ENCODE results near the gene INCENP.
A peak's percentile ranks its signal among the peaks of the same experiment; 100 is the strongest.

Gene INCENP

DNA sequence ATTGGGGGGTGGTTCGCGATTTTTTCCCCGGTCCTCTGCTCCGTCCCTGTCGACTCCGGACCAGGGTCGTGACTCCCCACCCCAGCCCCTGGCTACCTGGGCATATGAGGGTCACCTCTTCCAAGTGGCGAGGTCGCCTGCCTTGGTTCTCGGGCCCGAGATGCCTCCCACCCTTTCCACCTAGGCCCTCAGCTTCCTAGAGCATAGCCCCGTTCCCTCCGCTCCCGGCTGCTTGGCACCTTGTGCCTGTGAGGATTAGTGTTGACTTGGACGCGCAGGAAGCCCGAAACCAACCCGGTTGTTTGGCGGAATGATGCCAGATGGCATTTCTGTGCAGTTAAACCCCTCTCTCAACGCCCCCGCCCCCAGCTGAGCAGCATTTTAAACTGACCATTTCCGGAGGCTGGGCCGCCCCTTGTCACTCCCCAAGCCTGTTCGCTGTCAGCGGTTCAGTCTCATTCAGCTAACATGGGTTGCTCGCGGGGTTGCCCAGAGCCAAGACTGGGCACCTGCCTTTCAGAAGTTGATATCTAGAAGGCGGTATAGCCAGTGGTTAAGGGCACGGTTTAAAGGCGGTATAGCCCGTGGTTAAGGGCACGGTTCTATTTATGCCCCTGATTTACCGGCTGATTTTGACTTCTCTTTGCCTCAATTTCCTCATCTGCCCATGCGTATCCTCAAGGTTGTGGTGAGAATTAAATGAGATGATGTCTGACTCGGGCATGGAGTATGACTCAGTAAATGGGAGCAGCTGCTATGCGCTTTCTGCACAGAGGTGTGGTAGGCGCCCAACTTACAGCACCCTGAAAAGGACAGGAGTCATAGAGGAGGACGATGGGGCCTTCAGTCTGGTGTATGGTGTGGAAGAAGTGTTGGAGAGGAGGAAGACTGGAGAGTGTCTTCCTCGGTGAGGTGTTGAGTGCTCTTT is 639 bp downstream of the INCENP start:
- peak; percentile 26 to 33 for DNase-seq (ENCODE audit: low read depth in 2 of 2)

DNA sequence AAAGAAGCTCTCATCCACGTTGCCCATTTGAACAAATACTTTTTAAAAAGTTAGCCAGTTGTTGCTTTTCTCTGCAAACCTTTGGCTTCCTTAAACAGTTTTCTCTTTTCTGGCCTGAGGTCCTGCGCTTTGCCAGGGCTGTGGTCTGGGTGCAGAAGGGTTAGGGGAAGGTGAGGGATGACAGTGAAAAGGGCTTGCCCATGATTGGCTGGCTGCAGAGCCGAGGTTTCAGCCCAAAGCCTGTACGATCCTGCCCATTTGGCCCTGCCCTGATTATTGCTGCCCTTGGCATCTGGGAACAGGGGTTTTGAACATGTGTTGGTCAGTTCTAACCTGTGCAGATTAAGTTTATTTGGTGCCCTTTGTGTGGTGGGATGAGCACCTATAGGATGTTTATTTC is 1.5 kb downstream of the INCENP start:
- DNase-seq (ENCODE audit: low read depth in 2 of 2), result no peak

DNA sequence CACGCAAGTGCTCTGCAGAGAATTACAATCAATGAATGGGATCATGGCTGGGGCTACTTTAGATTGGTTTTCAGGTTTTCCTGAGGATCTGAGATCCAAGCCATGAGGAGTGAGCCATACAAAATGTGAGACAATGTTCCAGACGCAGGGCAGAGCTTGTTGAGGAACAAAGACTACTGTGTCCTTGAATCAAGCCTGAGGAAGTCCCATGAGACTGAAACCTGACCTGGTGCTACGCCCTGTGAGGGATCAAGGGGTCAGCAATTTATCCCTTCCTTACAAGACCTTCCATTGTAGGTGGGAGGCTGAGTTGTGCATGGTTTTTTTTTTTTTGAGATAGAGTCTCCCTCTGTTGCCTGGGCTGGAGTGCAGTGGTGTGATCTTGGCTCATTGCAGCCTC is 2.1 kb downstream of the INCENP start:
- no peak for DNase-seq (ENCODE audit: low read depth in 2 of 2)

DNA sequence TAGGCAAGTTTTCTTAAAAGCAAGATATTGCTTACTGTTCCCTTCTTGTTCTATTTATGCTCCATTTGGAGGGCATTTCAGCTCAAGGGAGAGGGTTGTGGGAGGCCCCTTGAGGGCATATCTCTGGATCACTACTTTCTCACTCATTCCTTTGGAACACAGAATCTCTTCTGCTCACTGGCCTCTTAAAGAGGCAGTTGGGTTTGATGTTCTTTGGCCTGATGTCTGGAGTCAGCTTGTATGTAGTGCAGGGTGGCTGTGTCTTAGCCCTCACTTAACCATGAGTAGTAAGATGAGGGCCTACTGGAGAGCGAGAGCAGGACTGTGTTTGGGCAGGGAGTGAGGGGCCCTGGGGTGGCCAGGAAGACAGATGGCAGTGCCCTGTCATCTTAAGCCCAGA is 3.6 kb downstream of the INCENP start:
- DNase-seq (ENCODE audit: low read depth in 2 of 2), result no peak

DNA sequence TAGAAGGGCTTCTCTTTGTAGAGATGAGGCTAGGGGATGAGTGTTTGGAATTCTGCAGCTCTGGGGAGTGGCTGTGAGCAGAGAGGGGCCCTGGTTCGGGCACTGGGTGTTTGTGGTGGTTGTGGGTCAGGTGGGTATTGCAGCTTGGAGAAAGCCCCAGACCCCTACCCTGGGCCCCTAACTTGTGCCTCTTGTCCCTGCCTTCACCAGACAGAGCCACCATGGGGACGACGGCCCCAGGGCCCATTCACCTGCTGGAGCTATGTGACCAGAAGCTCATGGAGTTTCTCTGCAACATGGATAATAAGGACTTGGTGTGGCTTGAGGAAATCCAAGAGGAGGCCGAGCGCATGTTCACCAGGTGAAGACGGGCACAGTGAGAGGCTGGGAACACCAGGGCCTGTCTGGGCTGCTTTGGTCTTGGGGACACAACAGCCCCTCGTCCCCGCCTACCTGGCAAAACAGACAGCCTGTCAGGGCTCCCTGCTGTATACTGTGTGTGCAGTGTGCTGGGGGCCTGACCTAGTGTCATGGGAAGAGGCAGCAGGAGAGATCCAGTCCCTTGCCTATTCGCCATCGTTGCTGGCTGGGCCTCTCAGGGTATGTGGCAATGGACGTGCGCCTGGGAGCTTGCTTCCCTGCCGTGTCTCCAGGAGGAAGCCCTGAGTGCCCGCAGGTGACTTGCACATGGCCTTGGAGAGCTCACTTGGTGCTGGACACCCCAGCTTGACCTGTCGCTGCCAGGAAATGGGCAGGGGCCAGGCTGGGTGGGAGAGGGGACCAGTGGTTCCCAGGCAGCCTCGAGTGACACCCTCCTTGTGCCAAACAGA is 4.3 kb downstream of the INCENP start:
- no peak for DNase-seq (ENCODE audit: low read depth in 2 of 2)

DNA sequence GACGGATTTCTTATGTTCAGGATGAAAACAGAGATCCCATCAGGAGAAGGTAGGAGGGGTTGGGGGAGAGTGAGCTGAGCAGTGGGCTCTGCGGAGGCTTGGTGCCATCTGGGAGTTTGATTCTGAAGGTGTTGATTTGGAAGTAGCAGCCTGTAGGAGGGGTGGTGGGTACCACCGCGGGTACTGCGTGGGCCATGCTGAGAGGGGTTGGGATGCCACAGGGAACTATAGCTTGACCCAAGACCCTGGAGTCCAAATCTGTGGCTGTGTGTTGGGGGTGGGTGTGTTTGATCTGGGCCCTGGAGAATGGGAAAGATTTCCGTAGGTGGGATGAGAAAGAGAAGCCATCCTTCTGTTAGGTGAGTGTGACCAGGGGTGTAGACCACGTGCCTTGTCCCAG is 5.0 kb downstream of the INCENP start:
- no peak for DNase-seq (ENCODE audit: low read depth in 2 of 2)

DNA sequence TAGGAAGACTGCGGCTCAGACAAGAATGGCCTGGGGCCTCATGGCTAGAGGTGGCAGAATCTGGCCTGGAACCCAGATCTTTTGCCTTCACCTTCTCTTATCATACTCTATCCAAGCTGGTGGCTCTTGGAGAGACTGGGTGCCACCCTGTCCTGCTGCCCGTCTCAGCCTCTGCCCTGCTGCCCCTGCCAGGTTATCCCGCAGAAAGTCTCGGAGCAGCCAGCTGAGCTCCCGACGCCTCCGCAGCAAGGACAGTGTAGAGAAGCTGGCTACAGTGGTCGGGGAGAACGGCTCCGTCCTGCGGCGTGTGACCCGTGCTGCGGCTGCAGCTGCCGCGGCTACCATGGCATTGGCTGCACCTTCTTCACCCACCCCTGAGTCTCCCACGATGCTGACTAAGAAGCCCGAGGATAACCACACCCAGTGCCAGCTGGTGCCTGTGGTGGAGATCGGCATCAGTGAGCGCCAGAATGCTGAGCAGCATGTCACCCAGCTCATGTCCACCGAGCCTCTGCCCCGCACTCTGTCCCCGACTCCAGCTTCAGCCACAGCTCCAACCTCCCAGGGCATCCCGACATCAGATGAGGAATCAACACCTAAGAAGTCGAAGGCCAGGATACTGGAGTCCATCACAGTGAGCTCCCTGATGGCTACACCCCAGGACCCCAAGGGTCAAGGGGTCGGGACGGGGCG is 5.9 kb downstream of the INCENP start:
- DNase-seq (ENCODE audit: low read depth in 2 of 2), result no peak

DNA sequence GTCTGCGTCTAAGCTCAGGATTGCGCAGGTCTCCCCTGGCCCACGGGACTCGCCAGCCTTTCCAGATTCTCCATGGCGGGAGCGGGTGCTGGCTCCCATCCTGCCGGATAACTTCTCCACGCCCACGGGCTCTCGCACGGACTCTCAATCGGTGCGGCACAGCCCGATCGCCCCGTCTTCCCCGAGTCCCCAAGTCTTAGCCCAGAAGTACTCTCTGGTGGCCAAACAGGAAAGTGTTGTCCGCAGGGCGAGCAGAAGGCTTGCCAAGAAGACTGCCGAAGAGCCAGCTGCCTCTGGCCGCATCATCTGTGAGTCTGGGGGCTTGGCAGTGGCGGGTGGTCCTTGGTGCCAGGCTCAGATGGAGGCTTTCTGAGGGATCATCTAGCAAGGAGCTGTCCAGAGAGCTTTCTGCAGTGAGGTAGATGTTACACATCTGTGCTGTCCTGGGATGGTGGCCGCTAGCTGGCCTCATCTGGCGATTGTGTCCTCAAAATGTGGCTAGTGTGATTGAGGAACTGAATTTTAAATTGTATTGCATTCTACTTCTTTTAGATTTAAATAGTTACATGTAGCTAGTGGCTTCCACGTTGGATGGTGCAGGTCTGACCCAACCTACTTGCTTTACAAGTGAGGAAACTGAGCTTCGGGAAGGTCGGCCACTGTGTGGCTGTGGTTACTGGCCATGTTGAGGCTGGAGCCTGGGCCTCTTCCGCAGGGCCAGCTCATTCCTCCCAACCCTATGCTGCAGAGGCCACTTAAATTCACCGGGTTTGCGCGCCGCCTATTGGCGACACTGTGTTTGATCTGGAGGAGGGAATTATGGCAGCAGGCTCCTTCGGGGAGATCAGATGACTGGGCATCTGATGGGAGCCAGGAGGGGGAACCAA is 6.7 kb downstream of the INCENP start:
- no peak for DNase-seq (ENCODE audit: low read depth in 2 of 2)

DNA sequence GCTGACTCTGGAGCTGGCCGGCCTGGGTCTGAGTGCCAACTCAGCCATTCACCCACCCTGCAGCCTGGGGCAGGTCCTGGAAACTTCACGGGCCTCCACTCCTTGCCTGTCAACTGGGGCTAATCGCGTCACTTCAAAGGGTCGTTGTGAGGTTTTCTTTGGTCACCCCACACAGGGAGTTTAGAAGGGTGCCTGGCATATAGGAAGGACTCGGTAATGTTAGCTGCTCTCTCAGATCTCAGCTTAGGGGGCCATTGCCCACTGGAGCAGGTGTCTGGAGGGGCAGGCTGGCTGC is 7.3 kb downstream of the INCENP start:
- no peak for DNase-seq (ENCODE audit: low read depth in 2 of 2)

DNA sequence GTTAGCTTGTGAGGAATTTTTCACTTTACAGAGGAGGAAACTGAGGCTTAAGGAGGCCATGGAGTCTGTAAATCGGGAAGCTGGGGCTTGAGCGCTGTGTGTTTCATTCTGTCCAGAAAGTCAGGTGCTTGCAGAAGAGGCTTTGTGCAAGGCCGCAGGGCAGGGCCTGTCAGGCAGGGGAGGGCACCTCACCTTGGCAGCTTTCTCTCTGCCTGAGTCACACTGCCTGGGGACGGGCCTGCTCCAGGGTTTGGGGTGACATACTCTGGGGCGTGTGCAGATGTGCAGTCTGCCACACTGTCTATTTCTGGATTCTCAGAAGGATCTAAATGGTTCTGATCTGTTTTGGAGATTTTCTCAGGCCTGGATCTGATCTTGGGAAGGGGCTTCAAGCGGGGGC is 8.4 kb downstream of the INCENP start:
- DNase-seq (ENCODE audit: low read depth in 2 of 2), result no peak

DNA sequence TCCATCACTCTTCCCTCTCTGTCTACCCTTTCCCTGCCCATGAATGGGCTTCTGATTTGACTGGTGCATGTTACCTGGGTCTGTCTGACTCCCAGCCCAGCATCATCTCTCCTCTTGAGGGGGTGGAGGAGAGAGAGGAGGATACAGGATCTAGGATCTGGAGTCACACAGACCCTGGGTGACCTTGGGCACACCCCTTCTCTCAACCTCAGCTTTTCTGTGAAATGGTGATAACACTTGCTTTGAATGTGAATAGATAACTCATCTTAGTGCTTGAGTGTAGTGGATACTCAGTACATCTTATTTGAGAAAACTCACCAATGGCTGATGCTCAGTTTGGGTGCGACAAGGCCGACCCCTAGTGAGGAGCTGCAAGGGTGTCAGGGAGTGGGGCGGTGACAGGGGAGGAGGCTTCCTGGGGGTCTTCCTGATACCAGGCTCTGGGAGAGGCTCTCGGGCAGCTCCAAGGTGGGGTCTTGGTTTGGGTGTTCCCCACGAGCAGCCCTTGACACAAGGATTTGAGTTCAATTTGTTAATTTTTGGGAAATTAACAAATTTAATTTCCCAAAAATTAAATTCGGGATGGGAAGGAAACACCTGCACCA is 9.0 kb downstream of the INCENP start:
- DNase-seq (ENCODE audit: low read depth in 2 of 2), result no peak

DNA sequence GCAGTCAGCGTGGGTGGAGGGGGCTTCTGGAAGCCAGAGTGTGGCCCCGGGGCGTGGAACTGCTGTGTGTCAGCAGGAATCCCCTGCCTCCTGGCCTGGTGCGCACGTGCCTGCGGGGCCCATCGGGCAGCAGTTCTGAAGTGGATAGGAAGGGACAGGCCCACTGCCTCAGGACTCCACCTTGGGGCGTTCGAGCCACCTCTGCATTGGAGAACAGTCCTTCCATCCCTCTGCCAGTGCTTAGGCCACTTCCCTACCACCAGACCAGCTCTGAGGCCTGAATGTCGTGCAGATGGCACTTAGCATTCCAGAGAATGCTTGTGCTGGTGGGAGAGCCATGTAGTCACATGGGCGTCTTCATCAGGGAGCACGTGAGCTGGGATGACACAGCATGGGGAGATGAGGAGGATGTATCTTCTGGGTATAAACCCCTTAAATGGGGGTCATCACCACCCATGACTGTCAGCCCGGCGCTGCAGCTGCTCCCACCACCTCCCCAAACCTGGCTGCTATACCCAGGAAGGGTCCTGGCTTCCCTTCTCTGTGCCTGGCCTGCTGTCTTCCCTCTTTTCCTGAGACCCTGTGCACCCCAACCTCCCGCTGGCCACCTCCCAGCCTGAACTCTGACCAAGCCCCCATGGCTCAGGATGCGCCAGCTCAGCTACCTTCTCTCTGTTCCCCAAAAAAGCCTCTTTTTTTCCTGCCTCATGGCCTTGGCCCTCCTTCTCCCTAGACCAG is 9.7 kb downstream of the INCENP start:
- DNase-seq (ENCODE audit: low read depth in 2 of 2), result no peak

DNA sequence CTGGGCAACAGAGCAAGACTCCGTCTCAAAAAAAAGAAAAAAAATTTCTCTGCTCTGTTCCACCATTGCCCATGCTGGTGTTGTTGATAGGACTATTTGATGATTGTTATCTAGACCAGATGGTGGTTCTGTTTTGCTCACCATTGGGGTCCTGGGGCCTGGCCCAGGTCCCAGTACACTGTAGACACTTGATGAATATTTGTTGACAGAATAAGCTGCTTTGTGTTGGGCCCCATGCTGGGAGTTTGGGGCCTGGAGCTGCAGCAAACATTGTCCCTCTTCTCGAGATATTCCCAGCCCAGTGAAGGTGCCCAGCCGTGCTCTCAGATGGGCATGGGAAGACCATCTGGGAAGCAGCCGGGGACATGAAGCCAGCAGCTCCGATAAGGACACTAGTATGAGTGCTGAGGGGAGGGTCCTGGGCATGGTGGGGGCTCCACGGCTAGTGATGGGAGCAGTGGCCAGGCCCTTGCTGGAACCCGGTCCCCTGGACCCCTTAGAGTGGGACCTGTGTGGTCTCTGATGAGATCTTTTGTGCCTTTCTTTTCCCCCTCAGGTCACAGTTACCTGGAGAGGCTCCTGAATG is 13.6 kb downstream of the INCENP start:
- no peak for DNase-seq (ENCODE audit: low read depth in 2 of 2)

DNA sequence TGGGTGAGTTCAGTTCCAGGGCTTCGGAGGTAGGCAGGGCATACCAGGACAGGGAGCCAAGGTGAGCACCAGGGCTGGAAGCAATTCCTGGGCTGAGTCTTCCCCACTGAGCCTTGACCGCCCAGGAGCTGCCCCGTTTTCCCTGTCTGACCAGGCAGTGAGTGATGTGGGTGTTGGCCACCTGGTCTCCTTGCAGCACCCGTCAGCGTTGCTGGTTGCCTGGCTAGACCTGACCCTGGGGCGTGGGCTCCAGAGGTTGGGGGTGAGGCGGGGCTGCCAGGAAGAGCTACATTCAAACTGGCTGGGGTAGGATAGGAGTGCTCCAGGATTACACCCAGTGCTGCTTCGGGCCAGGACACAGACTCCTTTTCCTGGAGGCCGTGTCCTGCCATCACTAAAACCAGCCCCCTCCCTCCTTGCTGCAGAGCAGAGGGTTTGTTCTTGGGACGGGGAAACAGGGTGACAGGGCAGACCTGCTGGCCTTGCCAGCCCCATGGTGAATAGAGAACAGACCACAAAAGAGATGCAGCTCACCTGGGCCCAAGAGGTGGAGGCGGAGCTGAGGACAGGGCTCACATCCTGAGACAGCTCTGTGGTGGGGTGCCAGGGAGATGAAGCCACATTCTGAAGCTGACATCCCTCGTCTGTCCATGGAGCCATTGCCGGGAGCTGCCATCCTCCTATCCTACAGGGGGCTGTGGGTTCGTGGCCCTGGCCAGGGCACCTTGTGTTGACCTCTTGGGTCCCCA is 14.2 kb downstream of the INCENP start:
- no peak for DNase-seq (ENCODE audit: low read depth in 2 of 2)

DNA sequence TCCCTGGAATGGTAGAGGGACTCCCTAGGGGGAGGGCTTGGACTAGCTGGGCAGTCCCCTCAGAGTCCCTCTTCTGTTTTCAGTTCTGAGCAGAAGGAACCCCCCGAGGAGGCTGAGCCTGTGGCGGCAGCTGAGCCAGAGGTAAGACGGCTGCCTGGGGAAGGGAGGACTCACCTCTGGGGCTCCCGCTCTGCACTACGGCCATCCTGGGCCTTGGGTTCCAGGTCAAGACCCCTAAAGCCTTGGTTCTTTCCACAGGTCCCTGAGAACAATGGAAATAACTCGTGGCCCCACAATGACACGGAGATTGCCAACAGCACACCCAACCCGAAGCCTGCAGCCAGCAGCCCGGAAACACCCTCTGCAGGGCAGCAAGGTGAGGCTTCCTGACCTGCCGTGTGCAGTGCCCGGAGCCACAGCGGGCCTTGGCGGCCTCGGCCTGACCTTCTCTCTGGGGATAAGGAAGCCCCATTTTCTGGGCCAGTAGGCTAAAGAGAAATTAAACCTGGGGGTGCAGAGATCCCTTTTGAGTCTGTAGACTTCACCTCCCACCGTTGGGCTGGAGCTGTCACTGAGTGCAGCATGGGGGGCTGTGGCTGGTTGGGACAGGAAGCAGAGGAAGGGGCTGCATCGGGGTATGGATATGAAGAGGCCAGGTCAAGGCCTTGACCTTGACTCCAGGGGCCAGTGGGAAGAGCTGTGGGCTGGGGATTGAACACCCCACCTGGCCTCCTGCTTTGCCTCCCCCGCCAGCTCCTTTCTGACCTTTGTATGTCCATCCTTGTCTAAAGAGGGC is 15.0 kb downstream of the INCENP start:
- no peak for DNase-seq (ENCODE audit: low read depth in 2 of 2)

DNA sequence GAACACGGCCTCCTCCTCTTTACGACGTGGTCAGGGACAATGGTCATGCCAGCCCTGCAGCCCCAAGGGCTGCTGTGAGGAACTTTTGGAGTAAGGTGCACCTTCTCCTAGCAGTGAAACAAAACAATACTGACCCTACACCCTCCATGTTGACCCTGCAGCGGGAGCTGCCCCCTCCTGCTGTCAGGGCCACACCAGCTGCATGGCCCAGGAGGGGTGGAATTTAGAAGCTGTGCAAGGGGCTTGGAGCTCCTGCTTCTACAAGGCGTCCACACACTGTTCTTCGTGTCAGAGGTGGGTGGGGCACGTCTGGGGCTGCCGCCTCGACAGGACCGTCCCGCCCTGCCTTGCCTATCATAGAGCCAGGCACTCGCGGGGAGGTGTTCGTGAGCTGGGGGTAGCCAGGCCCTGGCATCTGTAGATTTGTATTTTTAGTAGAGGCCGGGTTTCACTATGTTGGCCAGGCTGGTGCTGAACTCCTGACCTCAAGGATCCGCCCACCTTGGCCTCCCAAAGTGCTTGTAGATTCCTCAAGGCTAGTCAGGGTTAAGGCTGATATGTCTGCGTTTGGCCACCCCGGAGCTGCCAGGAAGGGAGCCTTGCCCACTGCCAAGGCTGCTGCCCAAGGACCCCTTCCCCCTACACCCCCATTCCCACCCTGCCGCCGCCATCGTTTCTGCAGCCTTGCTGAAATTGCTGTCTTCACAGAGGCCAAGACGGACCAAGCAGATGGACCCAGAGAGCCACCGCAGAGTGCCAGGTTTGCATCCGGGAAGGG is 15.9 kb downstream of the INCENP start:
- DNase-seq (ENCODE audit: low read depth in 2 of 2), result no peak

DNA sequence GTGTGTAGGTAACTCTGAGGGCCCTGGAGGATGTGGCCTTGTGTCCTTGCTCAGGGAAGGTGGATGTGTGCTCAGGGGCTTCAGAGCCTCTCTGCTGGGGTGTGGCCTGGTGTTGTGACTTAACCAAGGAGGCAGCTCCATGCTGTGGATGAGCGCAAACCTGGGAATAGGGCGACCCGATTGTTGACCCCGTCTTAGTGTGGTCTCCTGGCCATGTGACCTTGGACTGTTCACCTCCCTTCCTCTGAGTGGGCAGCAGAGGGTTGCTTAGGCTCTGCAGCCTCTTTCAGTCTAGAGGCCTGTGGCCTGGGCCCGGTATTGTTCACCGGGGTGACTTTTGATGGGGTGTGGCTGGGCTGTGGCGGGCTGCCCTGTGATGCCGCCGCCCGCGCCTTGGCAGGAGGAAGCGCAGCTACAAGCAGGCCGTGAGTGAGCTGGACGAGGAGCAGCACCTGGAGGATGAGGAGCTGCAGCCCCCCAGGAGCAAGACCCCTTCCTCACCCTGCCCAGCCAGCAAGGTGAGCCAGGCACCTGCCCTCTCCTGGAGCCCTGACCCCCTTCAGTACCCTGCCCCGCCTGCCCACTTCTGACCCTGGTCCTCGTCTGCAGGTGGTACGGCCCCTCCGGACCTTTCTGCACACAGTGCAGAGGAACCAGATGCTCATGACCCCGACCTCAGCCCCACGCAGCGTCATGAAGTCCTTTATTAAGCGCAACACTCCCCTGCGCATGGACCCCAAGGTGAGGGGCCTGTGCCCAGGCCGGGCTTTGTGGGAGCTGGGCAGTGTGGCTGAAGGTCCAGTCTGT is 16.7 kb downstream of the INCENP start:
- DNase-seq (ENCODE audit: low read depth in 2 of 2), result no peak
